ENCODE measurements around the gene ELOVL2. TPM values are rescaled to one million over a fixed set of nuclear protein-coding genes. Genes with fewer than 3 reads are reported as not detected.
"Not testable (repeated sequence)": the region's sequence is repeated elsewhere in the genome, so short reads cannot be mapped to it uniquely, and the experiment has no call there.

ELOVL2 gene, protein sequence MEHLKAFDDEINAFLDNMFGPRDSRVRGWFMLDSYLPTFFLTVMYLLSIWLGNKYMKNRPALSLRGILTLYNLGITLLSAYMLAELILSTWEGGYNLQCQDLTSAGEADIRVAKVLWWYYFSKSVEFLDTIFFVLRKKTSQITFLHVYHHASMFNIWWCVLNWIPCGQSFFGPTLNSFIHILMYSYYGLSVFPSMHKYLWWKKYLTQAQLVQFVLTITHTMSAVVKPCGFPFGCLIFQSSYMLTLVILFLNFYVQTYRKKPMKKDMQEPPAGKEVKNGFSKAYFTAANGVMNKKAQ
- total RNA-seq (10 to 100 TPM; 21.5 to 31.8 TPM), polyA plus RNA-seq (ENCODE audit: insufficient read length in 2 of 2) (10 to 100 TPM; 56.7 to 83.5 TPM)
- long read RNA-seq, donor 1, transcript ELOVL2-201 (8 exons, 3,997 nt): major isoform, 18 of 27 reads
- long read RNA-seq, donor 1, partial matches to known transcripts: 9 of 27 reads
- long read RNA-seq, donor 1, other reads (novel, unspliced or antisense): 0 of 27 reads
- long read RNA-seq, donor 2, transcript ELOVL2-201 (8 exons, 3,997 nt): major isoform, 11 of 11 reads
- long read RNA-seq, donor 2, partial matches to known transcripts: 0 of 11 reads
- long read RNA-seq, donor 2, other reads (novel, unspliced or antisense): 0 of 11 reads
- long read RNA-seq, donor 3, transcript ELOVL2-201 (8 exons, 3,997 nt): major isoform, 10 of 10 reads
- long read RNA-seq, donor 3, partial matches to known transcripts: 0 of 10 reads
- long read RNA-seq, donor 3, other reads (novel, unspliced or antisense): 0 of 10 reads
- long read RNA-seq, donor 4, partial matches to known transcripts: 0 of 1 reads
- long read RNA-seq, donor 4, other reads (novel, unspliced or antisense): 0 of 1 reads

DNA sequence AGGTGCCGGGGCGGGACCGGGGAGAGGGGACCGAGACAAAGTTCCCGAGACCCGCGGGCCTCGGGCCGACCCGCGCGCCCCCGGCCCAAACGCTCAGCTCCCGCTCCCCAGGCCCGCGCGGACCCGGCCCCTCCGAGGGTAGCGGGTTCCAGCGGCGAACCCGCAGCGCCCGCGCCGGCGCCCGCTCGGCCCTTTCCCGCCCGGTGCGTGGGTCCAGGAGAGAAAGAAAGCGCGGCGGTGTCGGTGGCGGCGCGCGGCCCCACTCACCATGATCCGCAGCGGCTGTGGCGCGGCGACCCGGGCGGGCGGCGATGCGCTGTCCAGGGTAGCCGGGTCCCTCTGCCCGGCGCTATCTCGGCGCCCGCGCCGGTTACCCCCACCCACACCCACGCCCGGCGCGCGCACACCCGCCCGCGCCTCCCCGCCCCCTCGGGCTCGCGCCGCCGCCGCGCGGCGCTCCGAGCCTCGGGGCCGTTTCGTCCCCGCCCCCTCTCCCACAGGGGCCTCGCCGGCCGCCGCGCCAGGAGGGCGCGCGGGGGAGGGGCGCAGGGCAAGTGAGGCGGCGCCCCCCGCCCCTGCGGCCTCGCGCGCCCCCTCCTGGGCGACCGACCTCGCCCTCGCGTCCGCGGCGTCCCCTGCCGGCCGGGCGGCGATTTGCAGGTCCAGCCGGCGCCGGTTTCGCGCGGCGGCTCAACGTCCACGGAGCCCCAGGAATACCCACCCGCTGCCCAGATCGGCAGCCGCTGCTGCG lies at the start of gene ELOVL2:
ELOVL2 (minus strand) TSS at position 345 of the 751 bp plus-strand sequence; CDS start at position 270, 75 bp downstream.
- peaks cover 8% of the 10 kb centered on the region for H3K4me1 ChIP-seq (ENCODE audit: control insufficient read depth, insufficient read depth, low read length)
- no peaks in the 10 kb centered on the region for H3K36me3 ChIP-seq (ENCODE audit: control insufficient read depth, insufficient read depth, low read length)
- peak within 1 kb of the TSS; percentile 61 for H3K4me3 ChIP-seq (ENCODE audit: low read depth, low read length)
- H3K9me3 ChIP-seq (ENCODE audit: control insufficient read depth, insufficient read depth, low read length): peaks cover 2% of the 10 kb centered on the region
- H3K27me3 ChIP-seq (ENCODE audit: control insufficient read depth, insufficient read depth, low read length): peaks cover 6% of the 10 kb centered on the region
- under 1% methylated on average over 105 of the region's 124 CpGs for WGBS (ENCODE audit: insufficient coverage)
- H3K27ac ChIP-seq (ENCODE audit: low read depth, low read length): peak within 1 kb of the TSS; percentile 60
- peak in 2 of 6 donors; percentile 74 to 83 for DNase-seq (ENCODE audit: low read depth in 4 of 6, low spot score in 6 of 6)

DNA sequence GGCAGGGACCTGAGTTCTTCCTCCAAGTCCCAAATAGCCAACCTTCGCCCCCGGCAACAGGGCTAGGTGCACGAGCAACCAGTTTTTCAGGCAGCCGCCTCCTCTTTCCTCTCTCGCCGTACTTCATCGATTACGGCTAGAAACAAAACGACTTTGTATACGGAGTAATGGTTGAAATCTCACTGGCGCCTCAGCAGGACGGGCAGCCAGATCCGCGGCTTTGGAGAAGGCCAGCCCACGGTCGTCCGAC lies 49.2 kb upstream of the ELOVL2 start:
- Histone ChIP-seq H3K36me3 (ENCODE audit: control insufficient read depth, insufficient read depth, low read length) (peaks cover 3% of the 10 kb centered on the region), H3K27ac (ENCODE audit: low read depth, low read length) (peak overlapping the region; percentile 97), H3K9me3 (ENCODE audit: control insufficient read depth, insufficient read depth, low read length) (no peaks in the 10 kb centered on the region), H3K27me3 (ENCODE audit: control insufficient read depth, insufficient read depth, low read length) (peaks cover 2% of the 10 kb centered on the region), H3K4me3 (ENCODE audit: low read depth, low read length) (peak overlapping the region; percentile 83), H3K4me1 (ENCODE audit: control insufficient read depth, insufficient read depth, low read length) (peaks cover 8% of the 10 kb centered on the region)
- peak in 1 of 6 donors; percentile 79 for DNase-seq (ENCODE audit: low read depth in 4 of 6, low spot score in 6 of 6)
- 0% methylated on average over 13 of the region's 17 CpGs for WGBS (ENCODE audit: insufficient coverage)

DNA sequence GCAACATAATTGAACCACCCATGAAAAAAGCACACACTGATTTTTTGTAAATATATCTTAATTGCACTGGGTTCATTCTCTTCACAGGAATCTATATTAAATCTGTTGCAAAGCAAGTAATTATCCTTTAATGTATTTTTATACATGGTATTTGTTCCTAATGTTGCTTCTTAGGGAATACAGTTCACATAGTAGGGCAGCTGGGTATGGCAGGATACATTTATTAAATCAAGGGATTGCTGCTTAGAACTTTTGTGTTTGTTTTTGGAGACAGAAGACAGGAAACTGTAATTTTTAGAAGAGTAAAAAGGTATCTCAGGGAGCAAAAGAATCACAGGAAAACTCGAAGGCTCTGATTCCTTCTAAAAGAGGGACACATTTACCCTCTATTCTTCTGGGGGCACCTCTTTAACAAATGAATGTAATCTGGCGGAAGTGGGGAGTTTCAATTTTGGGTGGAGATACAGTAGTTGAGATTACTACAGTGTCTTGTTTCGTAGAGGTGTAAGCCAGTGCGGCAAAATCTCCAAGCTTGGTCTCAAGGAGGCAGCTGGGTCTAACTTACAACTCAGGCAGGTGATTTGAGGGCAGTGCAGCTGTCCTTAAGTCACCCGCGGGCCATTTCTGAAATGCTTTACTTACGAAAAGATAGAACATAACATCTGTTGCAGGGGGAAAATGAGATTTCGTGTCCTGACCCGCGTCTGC lies 48.7 kb upstream of the ELOVL2 start:
- 9% methylated on average over 4 of the region's 10 CpGs for WGBS (ENCODE audit: insufficient coverage)

DNA sequence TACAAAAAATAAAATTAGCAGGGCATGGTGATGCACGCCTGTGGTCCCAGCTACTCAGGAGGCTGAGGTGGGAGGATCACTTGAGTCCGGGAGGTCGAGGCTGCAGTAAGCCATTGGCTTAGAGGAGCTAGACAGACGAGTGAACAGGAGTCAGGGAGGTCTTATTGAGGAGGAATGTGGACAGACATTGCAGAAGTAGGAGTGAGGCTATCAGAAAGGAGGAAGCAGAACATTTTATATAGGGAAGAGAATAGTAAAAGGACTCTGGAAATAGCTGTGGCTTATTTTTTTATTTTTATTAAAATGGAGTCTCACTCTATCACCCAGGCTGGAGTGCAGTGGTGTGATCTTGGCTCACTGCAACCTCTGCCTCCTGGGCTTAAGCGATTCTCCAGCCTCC lies 47.0 kb upstream of the ELOVL2 start:
- not testable (repeated sequence) for H3K9me3 ChIP-seq (ENCODE audit: control insufficient read depth, insufficient read depth, low read length); H3K27ac ChIP-seq (ENCODE audit: low read depth, low read length); H3K27me3 ChIP-seq (ENCODE audit: control insufficient read depth, insufficient read depth, low read length); H3K36me3 ChIP-seq (ENCODE audit: control insufficient read depth, insufficient read depth, low read length); H3K4me3 ChIP-seq (ENCODE audit: low read depth, low read length); DNase-seq (ENCODE audit: low read depth in 4 of 6, low spot score in 6 of 6); H3K4me1 ChIP-seq (ENCODE audit: control insufficient read depth, insufficient read depth, low read length)
- WGBS (ENCODE audit: insufficient coverage): 92% methylated on average over 5 of the region's 5 CpGs

More for the DNA sequence above, 48.7 kb upstream of the ELOVL2 start:
- peak overlapping the region; percentile 83 for H3K4me3 ChIP-seq (ENCODE audit: low read depth, low read length)
- H3K27me3 ChIP-seq (ENCODE audit: control insufficient read depth, insufficient read depth, low read length): peaks cover 2% of the 10 kb centered on the region
- H3K4me1 ChIP-seq (ENCODE audit: control insufficient read depth, insufficient read depth, low read length): peaks cover 8% of the 10 kb centered on the region
- no peaks in the 10 kb centered on the region for H3K9me3 ChIP-seq (ENCODE audit: control insufficient read depth, insufficient read depth, low read length)
- H3K36me3 ChIP-seq (ENCODE audit: control insufficient read depth, insufficient read depth, low read length): peaks cover 3% of the 10 kb centered on the region
- H3K27ac ChIP-seq (ENCODE audit: low read depth, low read length): peak overlapping the region; percentile 97
- DNase-seq (ENCODE audit: low read depth in 4 of 6, low spot score in 6 of 6): peak in 1 of 6 donors; percentile 4

GRCh38 chr6:11089695-11090094 lies 45.6 kb upstream of the ELOVL2 start:
- Histone ChIP-seq H3K27me3 (ENCODE audit: control insufficient read depth, insufficient read depth, low read length) (peaks cover 2% of the 10 kb centered on the region), H3K36me3 (ENCODE audit: control insufficient read depth, insufficient read depth, low read length) (no peaks in the 10 kb centered on the region), H3K4me3 (ENCODE audit: low read depth, low read length) (no peak overlapping the region), H3K4me1 (ENCODE audit: control insufficient read depth, insufficient read depth, low read length) (peaks cover 4% of the 10 kb centered on the region), H3K9me3 (ENCODE audit: control insufficient read depth, insufficient read depth, low read length) (no peaks in the 10 kb centered on the region), H3K27ac (ENCODE audit: low read depth, low read length) (no peak overlapping the region)
- DNase-seq (ENCODE audit: low read depth in 4 of 6, low spot score in 6 of 6): no peak
- no CpG with 5 or more reads among the region's 1 CpG for WGBS (ENCODE audit: insufficient coverage)

- H3K4me3 ChIP-seq (ENCODE audit: low read depth, low read length); H3K36me3 ChIP-seq (ENCODE audit: control insufficient read depth, insufficient read depth, low read length); DNase-seq (ENCODE audit: low read depth in 4 of 6, low spot score in 6 of 6); H3K4me1 ChIP-seq (ENCODE audit: control insufficient read depth, insufficient read depth, low read length); H3K27ac ChIP-seq (ENCODE audit: low read depth, low read length); H3K27me3 ChIP-seq (ENCODE audit: control insufficient read depth, insufficient read depth, low read length); H3K9me3 ChIP-seq (ENCODE audit: control insufficient read depth, insufficient read depth, low read length): not testable (repeated sequence)
- WGBS (ENCODE audit: insufficient coverage): 85% methylated on average over 44 of the region's 47 CpGs
Observed at GRCh38 chr6:11087141-11087812, 43.2 kb upstream of the ELOVL2 start.

- Histone ChIP-seq H3K36me3 (ENCODE audit: control insufficient read depth, insufficient read depth, low read length) (no peaks in the 10 kb centered on the region), H3K27me3 (ENCODE audit: control insufficient read depth, insufficient read depth, low read length) (peaks cover 2% of the 10 kb centered on the region), H3K9me3 (ENCODE audit: control insufficient read depth, insufficient read depth, low read length) (no peaks in the 10 kb centered on the region), H3K4me1 (ENCODE audit: control insufficient read depth, insufficient read depth, low read length) (no peaks in the 10 kb centered on the region), H3K27ac (ENCODE audit: low read depth, low read length) (no peak overlapping the region), H3K4me3 (ENCODE audit: low read depth, low read length) (no peak overlapping the region)
- no CpG with 5 or more reads among the region's 3 CpGs for WGBS (ENCODE audit: insufficient coverage)
- DNase-seq (ENCODE audit: low read depth in 4 of 6, low spot score in 6 of 6): no peak
Observed at GRCh38 chr6:11085758-11086435, 41.8 kb upstream of the ELOVL2 start.

DNA sequence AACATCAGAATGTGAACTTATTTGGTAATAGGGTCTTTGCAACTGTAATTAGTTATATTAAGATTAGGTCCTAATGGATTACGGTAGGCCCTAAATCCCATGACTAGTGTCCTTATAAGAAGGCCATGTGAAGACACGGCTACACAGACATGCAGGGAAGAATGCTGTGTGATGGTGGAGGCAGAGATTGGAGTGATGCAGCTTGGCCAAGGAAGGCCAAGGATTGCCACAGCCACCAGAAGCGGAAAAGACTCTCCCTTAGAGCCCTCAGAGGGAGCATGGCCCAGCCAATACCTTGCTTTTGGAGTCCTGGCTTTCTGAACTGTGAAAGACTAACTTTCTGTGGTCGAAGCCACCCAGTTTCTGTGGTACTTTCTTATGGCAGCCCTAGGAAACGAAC lies 39.9 kb upstream of the ELOVL2 start:
- WGBS (ENCODE audit: insufficient coverage): 92% methylated on average over 5 of the region's 5 CpGs
- DNase-seq (ENCODE audit: low read depth in 4 of 6, low spot score in 6 of 6): no peak
- H3K4me1 ChIP-seq (ENCODE audit: control insufficient read depth, insufficient read depth, low read length): no peaks in the 10 kb centered on the region
- no peaks in the 10 kb centered on the region for H3K9me3 ChIP-seq (ENCODE audit: control insufficient read depth, insufficient read depth, low read length)
- no peaks in the 10 kb centered on the region for H3K27me3 ChIP-seq (ENCODE audit: control insufficient read depth, insufficient read depth, low read length)
- H3K27ac ChIP-seq (ENCODE audit: low read depth, low read length): no peak overlapping the region
- H3K36me3 ChIP-seq (ENCODE audit: control insufficient read depth, insufficient read depth, low read length): no peaks in the 10 kb centered on the region
- H3K4me3 ChIP-seq (ENCODE audit: low read depth, low read length): no peak overlapping the region
